ENCODE measurements around the gene CREB1. TPM values are rescaled to one million over a fixed set of nuclear protein-coding genes. Genes with fewer than 3 reads are reported as not detected.

CREB1 gene
- total and polyA plus RNA-seq, 10 of the 15 experiments (the other 5 are each of a cell fraction or from before 2014, with no cell fraction given) = 13.4 to 76.9 (median 39.5) TPM

DNA sequence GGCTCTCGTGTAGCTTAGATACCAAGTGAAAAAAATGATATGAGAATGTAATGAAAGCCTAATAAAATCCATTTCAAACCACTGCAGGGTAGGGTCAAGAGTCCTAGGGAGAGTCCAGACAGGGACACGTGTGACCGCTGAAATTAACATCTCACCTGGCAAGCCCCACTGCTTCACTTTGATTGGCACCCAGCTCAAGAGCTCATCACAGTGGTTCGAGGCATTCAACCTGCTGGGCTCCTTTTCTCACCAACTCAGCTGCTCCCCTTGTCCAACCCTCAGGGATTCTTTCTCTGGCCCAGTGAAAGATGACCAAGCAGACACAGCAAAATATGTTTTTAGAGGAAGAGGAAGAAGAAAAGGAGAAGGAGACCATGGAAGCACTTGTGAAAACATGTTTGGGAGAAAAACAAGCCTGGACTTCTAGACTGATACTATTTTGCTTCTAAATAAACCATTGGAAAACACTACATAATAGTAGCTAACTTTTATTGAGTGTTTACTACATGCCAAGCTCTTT is 49.2 kb upstream of the CREB1 start (continued):
- TF ChIP-seq, protein P1, sequence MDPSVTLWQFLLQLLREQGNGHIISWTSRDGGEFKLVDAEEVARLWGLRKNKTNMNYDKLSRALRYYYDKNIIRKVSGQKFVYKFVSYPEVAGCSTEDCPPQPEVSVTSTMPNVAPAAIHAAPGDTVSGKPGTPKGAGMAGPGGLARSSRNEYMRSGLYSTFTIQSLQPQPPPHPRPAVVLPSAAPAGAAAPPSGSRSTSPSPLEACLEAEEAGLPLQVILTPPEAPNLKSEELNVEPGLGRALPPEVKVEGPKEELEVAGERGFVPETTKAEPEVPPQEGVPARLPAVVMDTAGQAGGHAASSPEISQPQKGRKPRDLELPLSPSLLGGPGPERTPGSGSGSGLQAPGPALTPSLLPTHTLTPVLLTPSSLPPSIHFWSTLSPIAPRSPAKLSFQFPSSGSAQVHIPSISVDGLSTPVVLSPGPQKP (IDR thresholded peaks at IDR 0.05; ENCODE audit: low read depth, low read length) = no peak
- TF ChIP-seq ZBED1 (IDR thresholded peaks at IDR 0.05; ENCODE audit: borderline replicate concordance) (no peak), ZSCAN29 (IDR thresholded peaks at IDR 0.05) (no peak)

DNA sequence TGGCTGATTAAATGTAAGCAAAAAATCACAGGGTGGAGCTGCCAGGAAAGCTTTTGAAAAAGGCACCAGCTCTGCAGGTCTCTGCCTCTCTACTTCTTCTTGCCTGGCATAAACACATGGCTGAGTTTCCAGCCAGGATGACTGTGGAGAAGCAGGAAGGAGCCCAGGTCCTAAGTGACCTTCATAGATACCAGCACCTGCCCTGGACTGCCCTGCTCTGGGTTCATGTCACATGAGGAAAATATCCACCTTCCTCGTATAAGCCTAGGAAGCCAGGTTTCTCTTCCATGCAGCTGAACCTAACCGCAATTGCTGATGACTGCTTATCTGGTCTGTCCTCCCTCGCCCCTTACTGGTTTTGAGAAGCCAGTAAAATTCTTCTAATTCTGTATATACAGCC is 47.8 kb upstream of the CREB1 start:
- intact Hi-C loops (cut with micrococcal nuclease; ENCODE audit: unreplicated experiment) (no loop called here), in situ Hi-C loops (cut with MboI) (no loop called here)
- H3K4me3 ChIP-seq = no peak overlapping the region
- ATAC-seq (no peak), DNase-seq (ENCODE audit: low read depth, low spot score) (no peak), FAIRE-seq (no peak)
- SMC1A ChIA-PET (ENCODE audit: uncharacterized antibody, unreplicated experiment) = no interaction called here
- H3K9me3 ChIP-seq (replicated peaks; ENCODE audit: control insufficient read depth, insufficient read depth, low read length) = no peaks in the 10 kb centered on the region
- no peaks in the 10 kb centered on the region for H3K79me2 ChIP-seq (ENCODE audit: control insufficient read depth, insufficient read depth, low read length)
- POLR2A ChIA-PET = no interaction called here
- CTCF ChIA-PET = no interaction called here
- H3K9ac ChIP-seq (ENCODE audit: control insufficient read depth, insufficient read depth, low read length) = no peak overlapping the region
- TF ChIP-seq KLF5 (IDR thresholded peaks at IDR 0.05; ENCODE audit: partially characterized antibody) (no peak), ZZZ3 (IDR thresholded peaks at IDR 0.05; ENCODE audit: control insufficient read depth, insufficient read length, low read depth) (no peak), GABPA (IDR thresholded peaks at IDR 0.05; ENCODE audit: low read depth) (no peak), POLR2AphosphoS5 (IDR thresholded peaks at IDR 0.05; ENCODE audit: low read length) (no peak), JUND (IDR thresholded peaks at IDR 0.05; ENCODE audit: low read depth, low read length) (no peak), TAF1 (IDR thresholded peaks at IDR 0.05; ENCODE audit: borderline replicate concordance, low read depth, low read length) (no peak)
- TF ChIP-seq, protein P2, sequence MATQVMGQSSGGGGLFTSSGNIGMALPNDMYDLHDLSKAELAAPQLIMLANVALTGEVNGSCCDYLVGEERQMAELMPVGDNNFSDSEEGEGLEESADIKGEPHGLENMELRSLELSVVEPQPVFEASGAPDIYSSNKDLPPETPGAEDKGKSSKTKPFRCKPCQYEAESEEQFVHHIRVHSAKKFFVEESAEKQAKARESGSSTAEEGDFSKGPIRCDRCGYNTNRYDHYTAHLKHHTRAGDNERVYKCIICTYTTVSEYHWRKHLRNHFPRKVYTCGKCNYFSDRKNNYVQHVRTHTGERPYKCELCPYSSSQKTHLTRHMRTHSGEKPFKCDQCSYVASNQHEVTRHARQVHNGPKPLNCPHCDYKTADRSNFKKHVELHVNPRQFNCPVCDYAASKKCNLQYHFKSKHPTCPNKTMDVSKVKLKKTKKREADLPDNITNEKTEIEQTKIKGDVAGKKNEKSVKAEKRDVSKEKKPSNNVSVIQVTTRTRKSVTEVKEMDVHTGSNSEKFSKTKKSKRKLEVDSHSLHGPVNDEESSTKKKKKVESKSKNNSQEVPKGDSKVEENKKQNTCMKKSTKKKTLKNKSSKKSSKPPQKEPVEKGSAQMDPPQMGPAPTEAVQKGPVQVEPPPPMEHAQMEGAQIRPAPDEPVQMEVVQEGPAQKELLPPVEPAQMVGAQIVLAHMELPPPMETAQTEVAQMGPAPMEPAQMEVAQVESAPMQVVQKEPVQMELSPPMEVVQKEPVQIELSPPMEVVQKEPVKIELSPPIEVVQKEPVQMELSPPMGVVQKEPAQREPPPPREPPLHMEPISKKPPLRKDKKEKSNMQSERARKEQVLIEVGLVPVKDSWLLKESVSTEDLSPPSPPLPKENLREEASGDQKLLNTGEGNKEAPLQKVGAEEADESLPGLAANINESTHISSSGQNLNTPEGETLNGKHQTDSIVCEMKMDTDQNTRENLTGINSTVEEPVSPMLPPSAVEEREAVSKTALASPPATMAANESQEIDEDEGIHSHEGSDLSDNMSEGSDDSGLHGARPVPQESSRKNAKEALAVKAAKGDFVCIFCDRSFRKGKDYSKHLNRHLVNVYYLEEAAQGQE (IDR thresholded peaks at IDR 0.05; ENCODE audit: low read depth, low read length) = no peak
- TF ChIP-seq, protein P3, sequence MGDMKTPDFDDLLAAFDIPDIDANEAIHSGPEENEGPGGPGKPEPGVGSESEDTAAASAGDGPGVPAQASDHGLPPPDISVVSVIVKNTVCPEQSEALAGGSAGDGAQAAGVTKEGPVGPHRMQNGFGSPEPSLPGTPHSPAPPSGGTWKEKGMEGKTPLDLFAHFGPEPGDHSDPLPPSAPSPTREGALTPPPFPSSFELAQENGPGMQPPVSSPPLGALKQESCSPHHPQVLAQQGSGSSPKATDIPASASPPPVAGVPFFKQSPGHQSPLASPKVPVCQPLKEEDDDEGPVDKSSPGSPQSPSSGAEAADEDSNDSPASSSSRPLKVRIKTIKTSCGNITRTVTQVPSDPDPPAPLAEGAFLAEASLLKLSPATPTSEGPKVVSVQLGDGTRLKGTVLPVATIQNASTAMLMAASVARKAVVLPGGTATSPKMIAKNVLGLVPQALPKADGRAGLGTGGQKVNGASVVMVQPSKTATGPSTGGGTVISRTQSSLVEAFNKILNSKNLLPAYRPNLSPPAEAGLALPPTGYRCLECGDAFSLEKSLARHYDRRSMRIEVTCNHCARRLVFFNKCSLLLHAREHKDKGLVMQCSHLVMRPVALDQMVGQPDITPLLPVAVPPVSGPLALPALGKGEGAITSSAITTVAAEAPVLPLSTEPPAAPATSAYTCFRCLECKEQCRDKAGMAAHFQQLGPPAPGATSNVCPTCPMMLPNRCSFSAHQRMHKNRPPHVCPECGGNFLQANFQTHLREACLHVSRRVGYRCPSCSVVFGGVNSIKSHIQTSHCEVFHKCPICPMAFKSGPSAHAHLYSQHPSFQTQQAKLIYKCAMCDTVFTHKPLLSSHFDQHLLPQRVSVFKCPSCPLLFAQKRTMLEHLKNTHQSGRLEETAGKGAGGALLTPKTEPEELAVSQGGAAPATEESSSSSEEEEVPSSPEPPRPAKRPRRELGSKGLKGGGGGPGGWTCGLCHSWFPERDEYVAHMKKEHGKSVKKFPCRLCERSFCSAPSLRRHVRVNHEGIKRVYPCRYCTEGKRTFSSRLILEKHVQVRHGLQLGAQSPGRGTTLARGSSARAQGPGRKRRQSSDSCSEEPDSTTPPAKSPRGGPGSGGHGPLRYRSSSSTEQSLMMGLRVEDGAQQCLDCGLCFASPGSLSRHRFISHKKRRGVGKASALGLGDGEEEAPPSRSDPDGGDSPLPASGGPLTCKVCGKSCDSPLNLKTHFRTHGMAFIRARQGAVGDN (IDR thresholded peaks at IDR 0.05) = no peak
- H4K20me1 ChIP-seq (ENCODE audit: control insufficient read depth, insufficient read depth) = no peaks in the 10 kb centered on the region
- RAD21 ChIA-PET (ENCODE audit: unreplicated experiment) = no interaction called here
- BruUV-seq (replicated peaks) = no TSS peak
- H3K4me1 ChIP-seq (ENCODE audit: control insufficient read depth, insufficient read depth, low read length) = peaks cover 5% of the 10 kb centered on the region
- no peak overlapping the region for H3K27ac ChIP-seq (ENCODE audit: control insufficient read depth, insufficient read depth)
- no peaks in the 10 kb centered on the region for H3K27me3 ChIP-seq (replicated peaks in 1 of 2; ENCODE audit: control insufficient read depth in 2 of 2, insufficient read depth in 2 of 2, low read length in 1 of 2)
- no peaks in the 10 kb centered on the region for H3K36me3 ChIP-seq (ENCODE audit: control insufficient read depth in 2 of 2, insufficient read depth in 2 of 2, low read length in 1 of 2)
- 79% methylated on average over 3 of the region's 3 CpGs for WGBS (ENCODE audit: insufficient coverage, insufficient replicate concordance, low lambda C conversion rate, missing lambda C conversion rate)
- no peak overlapping the region for H2AFZ ChIP-seq (ENCODE audit: control insufficient read depth, low read depth, low read length)
- H3K4me2 ChIP-seq (ENCODE audit: control insufficient read depth, insufficient read depth) = no peak overlapping the region
